Parathyroid adenoma (tissue), 2 donors: ENCODE results near the gene CTRB1.
"Not testable (repeated sequence)": the region's sequence is repeated elsewhere in the genome, so short reads cannot be mapped to it uniquely, and the experiment has no call there.

Experiments used
- H2AFZ ChIP-seq: fragments of 300-600 bp; sonication (generic); one replicate; pipeline ENCODE4 v1.7.0; 2017; ENCODE audit warnings: antibody characterized with exemption, mild to moderate bottlenecking
- H3K27ac ChIP-seq: fragments of 300-600 bp; sonication (generic); one replicate; pipeline ENCODE4 v1.7.0; 2017
- H3K27me3 ChIP-seq: fragments of 300-600 bp; sonication (generic); one replicate; pipeline ENCODE4 v1.7.0; 2017; ENCODE audit warnings: low read length; ENCODE audit not compliant: control insufficient read depth, insufficient read depth
- H3K36me3 ChIP-seq: fragments of 300-600 bp; sonication (generic); one replicate; pipeline ENCODE4 v1.7.0; 2017; ENCODE audit warnings: low read length; ENCODE audit not compliant: control insufficient read depth, insufficient read depth
- H3K4me1 ChIP-seq: fragments of 300-600 bp; sonication (generic); one replicate; pipeline ENCODE4 v1.7.0; 2017; ENCODE audit warnings: control low read depth
- H3K4me2 ChIP-seq: fragments of 300-600 bp; sonication (generic); one replicate; pipeline ENCODE4 v1.7.0; 2017; ENCODE audit warnings: low read length
- H3K4me3 ChIP-seq: fragments of 300-600 bp; sonication (generic); one replicate; pipeline ENCODE4 v1.7.0; 2017; ENCODE audit warnings: low read depth, low read length
- H3K79me2 ChIP-seq: fragments of 300-600 bp; sonication (generic); one replicate; pipeline ENCODE4 v1.7.0; 2017; ENCODE audit warnings: control low read depth
- H3K9ac ChIP-seq: fragments of 300-600 bp; sonication (generic); one replicate; pipeline ENCODE4 v1.7.0; 2017; ENCODE audit warnings: mild to moderate bottlenecking
- H3K9me3 ChIP-seq: fragments of 300-600 bp; sonication (generic); one replicate; pipeline ENCODE4 v1.7.0; 2017; ENCODE audit warnings: low read length; ENCODE audit not compliant: control insufficient read depth
- TF ChIP-seq, protein P1 (sequence below): fragments of 300-600 bp; sonication (generic); IDR thresholded peaks from one replicate; pipeline ENCODE4 v1.7.0; 2017; ENCODE audit warnings: antibody characterized with exemption, mild to moderate bottlenecking
- donor health status: primary hyperparathyroidism.

Gene CTRB1

GRCh38 chr16:75222271-75222783 is 3.5 kb downstream of the CTRB1 start:
- H3K27me3 ChIP-seq = no peaks in the 10 kb centered on the region
- no peaks in the 10 kb centered on the region for H3K9me3 ChIP-seq
- no peak overlapping the region for H3K4me3 ChIP-seq
- H2AFZ ChIP-seq = no peak overlapping the region
- H3K4me1 ChIP-seq = peaks cover 2% of the 10 kb centered on the region
- H3K9ac ChIP-seq = no peak overlapping the region
- no peaks in the 10 kb centered on the region for H3K36me3 ChIP-seq
- TF ChIP-seq, protein P1, sequence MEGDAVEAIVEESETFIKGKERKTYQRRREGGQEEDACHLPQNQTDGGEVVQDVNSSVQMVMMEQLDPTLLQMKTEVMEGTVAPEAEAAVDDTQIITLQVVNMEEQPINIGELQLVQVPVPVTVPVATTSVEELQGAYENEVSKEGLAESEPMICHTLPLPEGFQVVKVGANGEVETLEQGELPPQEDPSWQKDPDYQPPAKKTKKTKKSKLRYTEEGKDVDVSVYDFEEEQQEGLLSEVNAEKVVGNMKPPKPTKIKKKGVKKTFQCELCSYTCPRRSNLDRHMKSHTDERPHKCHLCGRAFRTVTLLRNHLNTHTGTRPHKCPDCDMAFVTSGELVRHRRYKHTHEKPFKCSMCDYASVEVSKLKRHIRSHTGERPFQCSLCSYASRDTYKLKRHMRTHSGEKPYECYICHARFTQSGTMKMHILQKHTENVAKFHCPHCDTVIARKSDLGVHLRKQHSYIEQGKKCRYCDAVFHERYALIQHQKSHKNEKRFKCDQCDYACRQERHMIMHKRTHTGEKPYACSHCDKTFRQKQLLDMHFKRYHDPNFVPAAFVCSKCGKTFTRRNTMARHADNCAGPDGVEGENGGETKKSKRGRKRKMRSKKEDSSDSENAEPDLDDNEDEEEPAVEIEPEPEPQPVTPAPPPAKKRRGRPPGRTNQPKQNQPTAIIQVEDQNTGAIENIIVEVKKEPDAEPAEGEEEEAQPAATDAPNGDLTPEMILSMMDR = no peak
- H3K27ac ChIP-seq = no peak overlapping the region
- no peaks in the 10 kb centered on the region for H3K79me2 ChIP-seq
- no peak overlapping the region for H3K4me2 ChIP-seq

GRCh38 chr16:75223129-75223528 is 4.3 kb downstream of the CTRB1 start:
- not testable (repeated sequence) for H3K9ac ChIP-seq, H3K4me3 ChIP-seq, H3K27ac ChIP-seq, H3K79me2 ChIP-seq, H3K9me3 ChIP-seq, H3K4me2 ChIP-seq, H2AFZ ChIP-seq, H3K27me3 ChIP-seq, H3K36me3 ChIP-seq, H3K4me1 ChIP-seq

- Histone ChIP-seq H3K79me2 (no peaks in the 10 kb centered on the region), H3K36me3 (no peaks in the 10 kb centered on the region), H3K27me3 (no peaks in the 10 kb centered on the region), H3K9me3 (no peaks in the 10 kb centered on the region), H3K27ac (no peak overlapping the region), H2AFZ (no peak overlapping the region), H3K4me3 (no peak overlapping the region), H3K9ac (no peak overlapping the region), H3K4me1 (peaks cover 2% of the 10 kb centered on the region), H3K4me2 (no peak overlapping the region)
- TF ChIP-seq, protein P1 = no peak
Measured at GRCh38 chr16:75224306-75225082, 5.7 kb downstream of the CTRB1 start.

DNA sequence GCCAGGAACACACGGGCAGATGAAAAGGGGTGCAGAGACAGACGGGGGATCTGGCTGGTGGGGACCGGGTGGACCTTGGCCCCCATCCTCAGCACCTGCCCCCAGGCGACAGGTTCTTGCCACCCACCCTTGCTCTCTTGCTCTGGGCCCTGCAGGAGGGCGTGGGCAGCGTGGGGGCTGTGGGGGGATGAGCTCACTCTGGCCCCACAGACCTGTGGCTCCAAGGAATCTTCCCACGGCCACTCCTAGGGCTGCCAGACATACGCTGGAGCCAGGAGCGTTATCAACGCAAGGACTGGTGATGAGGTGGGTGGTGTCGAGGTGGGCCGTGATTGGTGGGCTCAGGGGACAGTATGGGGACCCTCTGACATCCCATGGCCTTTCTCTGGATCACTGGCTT is 6.3 kb downstream of the CTRB1 start:
- H3K27me3 ChIP-seq = no peaks in the 10 kb centered on the region
- peaks cover 2% of the 10 kb centered on the region for H3K4me1 ChIP-seq
- no peak overlapping the region for H3K4me3 ChIP-seq
- TF ChIP-seq, protein P1 = no peak
- H3K36me3 ChIP-seq = no peaks in the 10 kb centered on the region
- H3K27ac ChIP-seq = no peak overlapping the region
- no peak overlapping the region for H3K9ac ChIP-seq
- H3K79me2 ChIP-seq = peaks cover 4% of the 10 kb centered on the region
- no peak overlapping the region for H2AFZ ChIP-seq
- H3K9me3 ChIP-seq = no peaks in the 10 kb centered on the region
- no peak overlapping the region for H3K4me2 ChIP-seq

GRCh38 chr16:75225678-75226515 is 7.1 kb downstream of the CTRB1 start:
- H3K4me3 ChIP-seq = no peak overlapping the region
- H3K9ac ChIP-seq = no peak overlapping the region
- H3K4me2 ChIP-seq = no peak overlapping the region
- no peaks in the 10 kb centered on the region for H3K27me3 ChIP-seq
- H3K4me1 ChIP-seq = peaks cover 2% of the 10 kb centered on the region
- no peak overlapping the region for H3K27ac ChIP-seq
- H3K79me2 ChIP-seq = peaks cover 5% of the 10 kb centered on the region
- no peak overlapping the region for H2AFZ ChIP-seq
- no peaks in the 10 kb centered on the region for H3K36me3 ChIP-seq
- H3K9me3 ChIP-seq = no peaks in the 10 kb centered on the region
- TF ChIP-seq, protein P1 = no peak
